ENCODE results near the gene PNKD. TPM values are rescaled to one million over a fixed set of nuclear protein-coding genes. Genes with fewer than 3 reads are reported as not detected.
"Not testable (repeated sequence)": the region's sequence is repeated elsewhere in the genome, so short reads cannot be mapped to it uniquely, and the experiment has no call there.

PNKD gene
- total RNA-seq, 1 donor from 2014 or later = 39.1 TPM

GRCh38 chr2:218313356-218313755 is 43.0 kb downstream of the PNKD start:
- no peaks in the 10 kb centered on the region for H3K27me3 ChIP-seq (ENCODE audit: control insufficient read depth in 3 of 3, insufficient read depth in 3 of 3, low read length in 3 of 3)
- H3K4me1 ChIP-seq (ENCODE audit: control insufficient read depth in 3 of 3, insufficient read depth in 3 of 3, low read length in 3 of 3) = no peaks in the 10 kb centered on the region
- no peaks in the 10 kb centered on the region for H3K36me3 ChIP-seq (ENCODE audit: control insufficient read depth in 3 of 3, insufficient read depth in 3 of 3, low read length in 3 of 3)
- no peak overlapping the region for H3K9ac ChIP-seq (ENCODE audit: low read depth in 1 of 3, low read length in 3 of 3)
- H3K9me3 ChIP-seq (ENCODE audit: control insufficient read depth in 3 of 3, low read length in 3 of 3) = no peaks in the 10 kb centered on the region
- H3K27ac ChIP-seq (ENCODE audit: low read depth, low read length) = no peak overlapping the region
- H3K4me3 ChIP-seq (ENCODE audit: low read length in 3 of 3) = no peak overlapping the region

- not testable (repeated sequence) for H3K4me3 ChIP-seq (ENCODE audit: low read length in 3 of 3)
Observed at GRCh38 chr2:218314764-218315163, 44.4 kb downstream of the PNKD start.

DNA sequence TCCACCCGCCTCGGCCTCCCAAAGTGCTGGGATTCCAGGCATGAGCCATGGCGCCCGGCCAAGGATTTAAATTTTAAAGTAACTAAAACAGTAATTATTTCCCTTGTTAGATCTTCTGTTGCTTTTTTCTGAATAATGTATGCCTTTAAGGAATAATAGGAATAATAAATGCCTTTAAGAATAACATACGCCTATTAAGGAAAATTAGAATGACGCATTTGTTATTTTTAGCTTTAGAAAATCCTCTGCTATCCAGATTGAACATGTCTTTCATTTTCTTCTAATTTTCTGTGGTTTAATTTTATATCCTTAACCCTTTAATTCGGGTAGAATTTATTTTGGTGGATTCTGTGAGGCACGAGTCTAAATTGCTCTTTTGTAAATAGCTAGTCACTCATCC is 45.1 kb downstream of the PNKD start:
- H3K9ac ChIP-seq (ENCODE audit: low read depth in 1 of 3, low read length in 3 of 3) = no peak overlapping the region
- H3K4me1 ChIP-seq (ENCODE audit: control insufficient read depth in 3 of 3, insufficient read depth in 3 of 3, low read length in 3 of 3) = no peaks in the 10 kb centered on the region
- H3K27ac ChIP-seq (ENCODE audit: low read depth, low read length) = no peak overlapping the region
- H3K27me3 ChIP-seq (ENCODE audit: control insufficient read depth in 3 of 3, insufficient read depth in 3 of 3, low read length in 3 of 3) = no peaks in the 10 kb centered on the region
- no peaks in the 10 kb centered on the region for H3K9me3 ChIP-seq (ENCODE audit: control insufficient read depth in 3 of 3, low read length in 3 of 3)
- no peak overlapping the region for H3K4me3 ChIP-seq (ENCODE audit: low read length in 3 of 3)
- no peaks in the 10 kb centered on the region for H3K36me3 ChIP-seq (ENCODE audit: control insufficient read depth in 3 of 3, insufficient read depth in 3 of 3, low read length in 3 of 3)

More at GRCh38 chr2:218314764-218315163, 44.4 kb downstream of the PNKD start:
- H3K27me3 ChIP-seq (ENCODE audit: control insufficient read depth in 3 of 3, insufficient read depth in 3 of 3, low read length in 3 of 3); H3K9me3 ChIP-seq (ENCODE audit: control insufficient read depth in 3 of 3, low read length in 3 of 3); H3K4me1 ChIP-seq (ENCODE audit: control insufficient read depth in 3 of 3, insufficient read depth in 3 of 3, low read length in 3 of 3); H3K36me3 ChIP-seq (ENCODE audit: control insufficient read depth in 3 of 3, insufficient read depth in 3 of 3, low read length in 3 of 3); H3K9ac ChIP-seq (ENCODE audit: low read depth in 1 of 3, low read length in 3 of 3); H3K27ac ChIP-seq (ENCODE audit: low read depth, low read length): not testable (repeated sequence)

GRCh38 chr2:218317303-218317630 is 46.9 kb downstream of the PNKD start:
- no peak overlapping the region for H3K9ac ChIP-seq (ENCODE audit: low read depth in 1 of 3, low read length in 3 of 3)
- no peaks in the 10 kb centered on the region for H3K27me3 ChIP-seq (ENCODE audit: control insufficient read depth in 3 of 3, insufficient read depth in 3 of 3, low read length in 3 of 3)
- H3K36me3 ChIP-seq (ENCODE audit: control insufficient read depth in 3 of 3, insufficient read depth in 3 of 3, low read length in 3 of 3) = no peaks in the 10 kb centered on the region
- H3K27ac ChIP-seq (ENCODE audit: low read depth, low read length) = no peak overlapping the region
- H3K4me3 ChIP-seq (ENCODE audit: low read length in 3 of 3) = no peak overlapping the region
- H3K4me1 ChIP-seq (ENCODE audit: control insufficient read depth in 3 of 3, insufficient read depth in 3 of 3, low read length in 3 of 3) = peaks cover 2 to 3% (median 3%) of the 10 kb centered on the region in 3 donors
- no peaks in the 10 kb centered on the region for H3K9me3 ChIP-seq (ENCODE audit: control insufficient read depth in 3 of 3, low read length in 3 of 3)

GRCh38 chr2:218317835-218318234 is 47.5 kb downstream of the PNKD start:
- Histone ChIP-seq H3K36me3 (ENCODE audit: control insufficient read depth in 3 of 3, insufficient read depth in 3 of 3, low read length in 3 of 3) (no peaks in the 10 kb centered on the region), H3K9ac (ENCODE audit: low read depth in 1 of 3, low read length in 3 of 3) (no peak overlapping the region), H3K9me3 (ENCODE audit: control insufficient read depth in 3 of 3, low read length in 3 of 3) (no peaks in the 10 kb centered on the region), H3K27ac (ENCODE audit: low read depth, low read length) (no peak overlapping the region), H3K4me1 (ENCODE audit: control insufficient read depth in 3 of 3, insufficient read depth in 3 of 3, low read length in 3 of 3) (peaks cover 5 to 8% (median 7%) of the 10 kb centered on the region in 3 donors), H3K27me3 (ENCODE audit: control insufficient read depth in 3 of 3, insufficient read depth in 3 of 3, low read length in 3 of 3) (no peaks in the 10 kb centered on the region), H3K4me3 (ENCODE audit: low read length in 3 of 3) (no peak overlapping the region)

GRCh38 chr2:218318241-218318640 is 47.9 kb downstream of the PNKD start:
- H3K27me3 ChIP-seq (ENCODE audit: control insufficient read depth in 3 of 3, insufficient read depth in 3 of 3, low read length in 3 of 3) = no peaks in the 10 kb centered on the region
- H3K9me3 ChIP-seq (ENCODE audit: control insufficient read depth in 3 of 3, low read length in 3 of 3) = no peaks in the 10 kb centered on the region
- peaks cover 5 to 8% (median 7%) of the 10 kb centered on the region in 3 donors for H3K4me1 ChIP-seq (ENCODE audit: control insufficient read depth in 3 of 3, insufficient read depth in 3 of 3, low read length in 3 of 3)
- H3K36me3 ChIP-seq (ENCODE audit: control insufficient read depth in 3 of 3, insufficient read depth in 3 of 3, low read length in 3 of 3) = no peaks in the 10 kb centered on the region
- H3K4me3 ChIP-seq (ENCODE audit: low read length in 3 of 3) = no peak overlapping the region
- no peak overlapping the region for H3K9ac ChIP-seq (ENCODE audit: low read depth in 1 of 3, low read length in 3 of 3)
- no peak overlapping the region for H3K27ac ChIP-seq (ENCODE audit: low read depth, low read length)

DNA sequence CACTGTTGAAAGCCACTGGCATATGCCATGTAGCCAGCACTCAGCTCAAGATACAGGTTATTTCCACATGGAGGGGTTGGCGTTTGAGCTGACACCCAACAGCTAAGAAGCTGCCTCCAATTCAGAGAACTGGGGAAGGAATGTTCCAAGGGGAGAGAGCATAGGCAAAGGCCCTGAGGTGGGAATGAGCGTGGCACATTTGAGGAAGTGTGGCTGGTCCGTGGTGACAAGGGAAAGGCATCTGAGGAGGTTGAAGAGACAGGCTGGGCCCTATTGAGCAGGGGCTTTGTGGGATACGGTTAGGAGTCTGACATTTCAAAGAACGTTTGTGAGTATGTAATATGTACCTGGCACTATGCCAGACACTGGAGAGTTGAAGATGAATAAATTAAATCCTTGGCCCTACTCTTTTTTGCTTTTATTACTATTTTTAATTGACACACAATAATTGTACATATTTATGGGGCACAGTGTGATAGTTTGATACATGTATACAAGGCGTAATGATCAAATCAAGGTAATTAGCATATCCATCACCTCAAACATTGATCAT is 49.6 kb downstream of the PNKD start:
- H3K4me1 ChIP-seq (ENCODE audit: control insufficient read depth in 3 of 3, insufficient read depth in 3 of 3, low read length in 3 of 3) = peaks cover 12 to 20% (median 15%) of the 10 kb centered on the region in 3 donors
- no peaks in the 10 kb centered on the region for H3K36me3 ChIP-seq (ENCODE audit: control insufficient read depth in 3 of 3, insufficient read depth in 3 of 3, low read length in 3 of 3)
- no peak overlapping the region for H3K4me3 ChIP-seq (ENCODE audit: low read length in 3 of 3)
- H3K9me3 ChIP-seq (ENCODE audit: control insufficient read depth in 3 of 3, low read length in 3 of 3) = no peaks in the 10 kb centered on the region
- no peak overlapping the region for H3K27ac ChIP-seq (ENCODE audit: low read depth, low read length)
- no peaks in the 10 kb centered on the region for H3K27me3 ChIP-seq (ENCODE audit: control insufficient read depth in 3 of 3, insufficient read depth in 3 of 3, low read length in 3 of 3)
- no peak overlapping the region for H3K9ac ChIP-seq (ENCODE audit: low read depth in 1 of 3, low read length in 3 of 3)

DNA sequence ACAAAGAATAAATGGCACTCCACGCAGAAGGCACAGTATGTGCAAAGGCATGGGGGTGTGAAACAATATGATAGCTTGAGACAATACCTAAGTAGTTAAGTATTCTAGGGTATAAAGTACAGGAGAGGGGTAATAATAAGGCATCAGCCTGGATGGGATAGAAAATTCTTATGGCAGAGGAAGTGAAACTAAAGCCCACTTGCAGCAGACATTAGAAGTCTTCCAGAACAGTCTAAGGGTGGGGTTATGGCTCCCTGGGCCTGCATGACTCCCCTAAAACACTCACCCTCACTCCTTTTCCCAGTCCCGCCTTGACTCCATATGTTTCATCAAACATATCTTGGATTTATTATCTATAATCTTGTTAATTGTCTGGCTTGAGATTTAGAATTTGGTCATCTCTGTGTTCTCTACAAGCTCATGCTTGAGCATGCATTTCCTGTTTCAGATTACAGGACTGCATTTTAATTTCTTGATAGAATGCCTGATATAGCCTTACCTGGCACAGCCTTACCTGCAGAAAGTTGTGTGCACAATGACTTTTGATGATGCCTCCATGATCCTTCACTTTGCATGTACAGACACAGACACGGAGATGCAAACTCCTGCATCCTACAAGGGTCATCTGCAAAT is 50.5 kb downstream of the PNKD start:
- no peaks in the 10 kb centered on the region for H3K9me3 ChIP-seq (ENCODE audit: control insufficient read depth in 3 of 3, low read length in 3 of 3)
- no peak overlapping the region for H3K9ac ChIP-seq (ENCODE audit: low read depth in 1 of 3, low read length in 3 of 3)
- no peaks in the 10 kb centered on the region for H3K36me3 ChIP-seq (ENCODE audit: control insufficient read depth in 3 of 3, insufficient read depth in 3 of 3, low read length in 3 of 3)
- H3K4me3 ChIP-seq (ENCODE audit: low read length in 3 of 3) = no peak overlapping the region
- no peak overlapping the region for H3K27ac ChIP-seq (ENCODE audit: low read depth, low read length)
- H3K27me3 ChIP-seq (ENCODE audit: control insufficient read depth in 3 of 3, insufficient read depth in 3 of 3, low read length in 3 of 3) = no peaks in the 10 kb centered on the region
- peaks cover 12 to 20% (median 15%) of the 10 kb centered on the region in 3 donors for H3K4me1 ChIP-seq (ENCODE audit: control insufficient read depth in 3 of 3, insufficient read depth in 3 of 3, low read length in 3 of 3)

DNA sequence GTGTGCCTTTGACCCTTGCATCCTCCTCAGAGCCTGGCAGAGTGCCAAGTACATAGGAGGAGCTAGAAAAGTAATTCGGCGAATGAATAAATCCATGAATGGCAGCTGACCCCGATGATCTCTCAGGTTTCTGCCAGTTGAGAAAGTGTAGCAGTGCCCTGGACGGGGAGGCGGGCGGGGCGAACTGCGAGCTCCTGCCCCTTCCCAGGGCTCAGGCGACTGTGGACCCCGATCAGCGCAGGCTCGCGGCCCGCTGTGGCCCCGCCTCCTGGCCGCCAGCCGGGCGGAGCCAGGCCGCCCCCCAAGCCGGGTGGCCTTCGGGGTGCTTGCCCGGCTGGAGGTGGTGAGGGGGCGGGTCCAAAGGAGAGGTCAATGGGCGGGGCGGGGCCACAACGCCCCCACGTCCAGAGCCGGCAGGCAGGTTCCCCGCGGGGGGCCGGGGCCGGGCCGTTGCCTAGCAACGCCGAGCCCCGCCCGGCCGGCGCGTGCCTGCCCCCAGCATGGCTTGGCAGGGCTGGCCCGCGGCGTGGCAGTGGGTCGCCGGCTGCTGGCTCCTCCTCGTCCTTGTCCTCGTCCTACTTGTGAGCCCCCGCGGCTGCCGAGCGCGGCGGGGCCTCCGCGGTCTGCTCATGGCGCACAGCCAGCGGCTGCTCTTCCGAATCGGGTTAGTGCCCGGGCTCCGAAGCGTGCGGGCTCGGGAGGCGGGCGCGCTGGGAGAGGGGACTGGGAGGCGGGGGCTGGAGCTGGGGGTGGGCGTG is 52.6 kb downstream of the PNKD start:
- Histone ChIP-seq H3K4me1 (ENCODE audit: control insufficient read depth in 3 of 3, insufficient read depth in 3 of 3, low read length in 3 of 3) (peaks cover 12 to 20% (median 15%) of the 10 kb centered on the region in 3 donors), H3K4me3 (ENCODE audit: low read length in 3 of 3) (peak overlapping the region; percentile 56 to 72 (median 70)), H3K27ac (ENCODE audit: low read depth, low read length) (peak overlapping the region; percentile 70), H3K36me3 (ENCODE audit: control insufficient read depth in 3 of 3, insufficient read depth in 3 of 3, low read length in 3 of 3) (no peaks in the 10 kb centered on the region), H3K9me3 (ENCODE audit: control insufficient read depth in 3 of 3, low read length in 3 of 3) (no peaks in the 10 kb centered on the region), H3K27me3 (ENCODE audit: control insufficient read depth in 3 of 3, insufficient read depth in 3 of 3, low read length in 3 of 3) (no peaks in the 10 kb centered on the region), H3K9ac (ENCODE audit: low read depth in 1 of 3, low read length in 3 of 3) (peak overlapping the region; percentile 30 to 69 (median 62))

Data from skeletal muscle tissue (tissue), 4 donors.